GM21786 (cell line): ENCODE data around the gene ATG16L1.

Experiments used
- ATAC-seq: cut with Tn5 transposase; IDR thresholded peaks from one replicate; pipeline ENCODE4 v1.9.1; 2021; ENCODE audit not compliant: unreplicated experiment

Gene ATG16L1

GRCh38 chr2:233289648-233290047, 38.2 kb downstream of the ATG16L1 start:
- ATAC-seq, result no peak

- no peak for ATAC-seq
These were observed 38.8 kb downstream of the ATG16L1 start for GRCh38 chr2:233290051-233290845.

- ATAC-seq, result no peak
These were observed 44.4 kb downstream of the ATG16L1 start for GRCh38 chr2:233295891-233296290.

- no peak for ATAC-seq
These were observed 45.6 kb downstream of the ATG16L1 start for GRCh38 chr2:233297076-233297475.

GRCh38 chr2:233300401-233300800, 48.9 kb downstream of the ATG16L1 start:
- ATAC-seq, result no peak

- no peak for ATAC-seq
These were observed 49.8 kb downstream of the ATG16L1 start for GRCh38 chr2:233301248-233301647.

GRCh38 chr2:233301811-233302210, 50.3 kb downstream of the ATG16L1 start:
- no peak for ATAC-seq

GRCh38 chr2:233303252-233303651, 51.8 kb downstream of the ATG16L1 start:
- ATAC-seq, result no peak

- no peak for ATAC-seq
These were observed 56.1 kb downstream of the ATG16L1 start, which contains the start of gene SAG for GRCh38 chr2:233307565-233307964. Gene SAG, plus strand, starts transcription at chr2:233307816. Its CDS starts 1,374 bp downstream, at chr2:233309190.

GRCh38 chr2:233311241-233311926, 59.9 kb downstream of the ATG16L1 start:
- no peak for ATAC-seq

- no peak for ATAC-seq
These were observed 61.4 kb downstream of the ATG16L1 start for GRCh38 chr2:233312874-233313273.

- ATAC-seq, result no peak
These were observed 62.9 kb downstream of the ATG16L1 start for GRCh38 chr2:233314180-233314925.

GRCh38 chr2:233317196-233317943, 65.9 kb downstream of the ATG16L1 start:
- no peak for ATAC-seq

- ATAC-seq, result no peak
These were observed 67.8 kb downstream of the ATG16L1 start for GRCh38 chr2:233319256-233319655.

- no peak for ATAC-seq
These were observed 69.0 kb downstream of the ATG16L1 start for GRCh38 chr2:233320470-233320869.

- no peak for ATAC-seq
These were observed 69.7 kb downstream of the ATG16L1 start for GRCh38 chr2:233321166-233321565.

- ATAC-seq, result no peak
These were observed 72.4 kb downstream of the ATG16L1 start for GRCh38 chr2:233323851-233324250.

GRCh38 chr2:233325256-233325655, 73.8 kb downstream of the ATG16L1 start:
- no peak for ATAC-seq

- ATAC-seq, result no peak
These were observed 74.3 kb downstream of the ATG16L1 start for GRCh38 chr2:233325814-233326213.

- ATAC-seq, result no peak
These were observed 75.0 kb downstream of the ATG16L1 start for GRCh38 chr2:233326500-233326899.

GRCh38 chr2:233328922-233329321, 77.4 kb downstream of the ATG16L1 start:
- ATAC-seq, result no peak
